Ishikawa (cell line): Measurements from ENCODE around the gene BRWD1.

Source experiments
- CEBPB ChIP-seq: IDR thresholded peaks from 2 replicates; pipeline ENCODE4 v1.6.1; 2012
- CREB1 ChIP-seq: IDR thresholded peaks from 2 replicates; pipeline ENCODE4 v1.6.1; 2012; ENCODE audit warnings: low read depth
- EGR1 ChIP-seq: IDR thresholded peaks from 2 replicates; pipeline ENCODE4 v1.6.1; 2012
- EP300 ChIP-seq: IDR thresholded peaks from 2 replicates; pipeline ENCODE4 v1.6.1; 2012; ENCODE audit warnings: borderline replicate concordance
- FOXM1 ChIP-seq: IDR thresholded peaks from 2 replicates; pipeline ENCODE4 v1.6.1; 2012; ENCODE audit warnings: low read depth, borderline replicate concordance
- NFIC ChIP-seq: IDR thresholded peaks from 2 replicates; pipeline ENCODE4 v1.6.1; 2012
- RAD21 ChIP-seq: IDR thresholded peaks from 2 replicates; pipeline ENCODE4 v1.6.1; 2012; ENCODE audit warnings: low read depth
- REST ChIP-seq: IDR thresholded peaks from 2 replicates; pipeline ENCODE4 v1.6.1; 2012; ENCODE audit warnings: low read depth, mild to moderate bottlenecking
- TAF1 ChIP-seq: IDR thresholded peaks from 2 replicates; pipeline ENCODE4 v1.6.1; 2012; ENCODE audit warnings: low read depth, mild to moderate bottlenecking
- TCF12 ChIP-seq: IDR thresholded peaks from 2 replicates; pipeline ENCODE4 v1.6.1; 2012; ENCODE audit warnings: low read depth
- TEAD4 ChIP-seq: IDR thresholded peaks from 2 replicates; pipeline ENCODE4 v1.6.1; 2012
- USF1 ChIP-seq: IDR thresholded peaks from 2 replicates; pipeline ENCODE4 v1.6.1; 2012
- YY1 ChIP-seq: IDR thresholded peaks from 2 replicates; pipeline ENCODE4 v1.6.1; 2012; ENCODE audit warnings: low read depth
- ZBTB7A ChIP-seq: IDR thresholded peaks from 2 replicates; pipeline ENCODE4 v1.6.1; 2012; ENCODE audit warnings: low read depth
- TF ChIP-seq, protein P1 (sequence below): IDR thresholded peaks from 2 replicates; pipeline ENCODE4 v1.6.1; 2012

BRWD1 gene

DNA sequence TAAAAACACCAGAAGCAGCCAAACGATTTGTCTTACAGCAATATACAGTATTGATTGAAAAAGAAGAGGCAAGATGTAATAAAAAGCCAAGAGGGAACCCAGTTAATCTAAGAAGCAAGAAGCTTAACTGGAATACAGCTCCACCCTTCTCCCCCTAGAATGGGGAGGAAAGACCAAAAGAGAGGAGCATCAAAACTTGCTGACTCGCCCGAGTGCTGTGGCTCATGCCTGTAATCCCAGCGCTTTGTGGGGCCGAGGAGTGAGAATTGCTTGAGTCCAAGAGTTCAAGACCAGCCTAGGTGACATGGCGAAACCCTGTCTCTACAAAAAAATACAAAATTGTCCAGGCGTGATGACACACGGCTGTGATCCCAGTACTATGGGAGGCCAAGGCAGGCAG lies 32.2 kb downstream of the BRWD1 start:
- TF ChIP-seq FOXM1 (no peak), NFIC (no peak), EGR1 (no peak), REST (no peak), TEAD4 (no peak), ZBTB7A (no peak), EP300 (no peak), RAD21 (no peak), USF1 (no peak), CEBPB (no peak), TCF12 (no peak), TAF1 (no peak), YY1 (no peak), CREB1 (no peak)
- TF ChIP-seq, protein P1, sequence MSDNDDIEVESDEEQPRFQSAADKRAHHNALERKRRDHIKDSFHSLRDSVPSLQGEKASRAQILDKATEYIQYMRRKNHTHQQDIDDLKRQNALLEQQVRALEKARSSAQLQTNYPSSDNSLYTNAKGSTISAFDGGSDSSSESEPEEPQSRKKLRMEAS, result no peak

DNA sequence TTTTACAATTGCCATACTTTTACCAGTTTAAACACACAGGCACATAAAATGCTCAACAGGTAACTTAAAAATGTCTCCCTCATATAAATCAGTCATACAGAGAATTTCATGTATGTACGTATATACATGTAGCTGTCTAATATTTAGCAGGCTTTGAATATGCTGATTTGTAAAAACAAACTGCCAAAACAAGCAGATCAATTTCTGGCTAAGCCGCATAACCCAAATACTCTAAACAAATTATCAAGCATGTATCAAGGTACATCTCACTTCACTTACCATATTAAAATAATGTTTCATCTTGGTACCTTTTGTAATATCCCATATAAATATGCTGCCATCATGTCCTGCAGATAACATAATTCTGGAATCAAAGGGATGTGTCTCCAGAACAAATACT lies 43.8 kb downstream of the BRWD1 start:
- no peak for TF ChIP-seq REST
- no peak for TF ChIP-seq TEAD4
- TF ChIP-seq, protein P1, result no peak
- no peak for TF ChIP-seq TAF1
- no peak for TF ChIP-seq USF1
- no peak for TF ChIP-seq CEBPB
- no peak for TF ChIP-seq FOXM1
- no peak for TF ChIP-seq TCF12
- no peak for TF ChIP-seq CREB1
- TF ChIP-seq EP300, result no peak
- TF ChIP-seq YY1, result no peak
- no peak for TF ChIP-seq ZBTB7A
- TF ChIP-seq RAD21, result no peak
- TF ChIP-seq NFIC, result no peak
- no peak for TF ChIP-seq EGR1

- no peak for TF ChIP-seq CREB1
- no peak for TF ChIP-seq USF1
- no peak for TF ChIP-seq TEAD4
- TF ChIP-seq TCF12, result no peak
- no peak for TF ChIP-seq NFIC
- no peak for TF ChIP-seq EP300
- TF ChIP-seq EGR1, result no peak
- no peak for TF ChIP-seq YY1
- TF ChIP-seq TAF1, result no peak
- no peak for TF ChIP-seq FOXM1
- no peak for TF ChIP-seq RAD21
- no peak for TF ChIP-seq REST
- TF ChIP-seq, protein P1, result no peak
- no peak for TF ChIP-seq ZBTB7A
- TF ChIP-seq CEBPB, result no peak
These were observed 47.8 kb downstream of the BRWD1 start for GRCh38 chr21:39265603-39266002.

- peak; percentile 42; the same call in 1 of the 2 replicates for TF ChIP-seq CEBPB
- no peak for TF ChIP-seq REST
These were observed 50.1 kb downstream of the BRWD1 start for GRCh38 chr21:39263372-39263771.
